Epithelial cell of esophagus (primary cell): ENCODE data around the gene HAL.
"Not testable (repeated sequence)": the region's sequence is repeated elsewhere in the genome, so short reads cannot be mapped to it uniquely, and the experiment has no call there.

ENCODE experiments used
- DNase-seq: peaks from one replicate; pipeline ENCODE4 v3.0.0; 2010; ENCODE audit warnings: low read depth
- H3K4me3 ChIP-seq: 2 replicates; pipeline ENCODE4 v1.5.1; 2011; ENCODE audit warnings: mild to moderate bottlenecking, low read length, control low read depth
- TF ChIP-seq, protein P1 (sequence below): IDR thresholded peaks from 2 replicates; pipeline ENCODE4 v1.5.1; 2011; ENCODE audit warnings: low read depth, mild to moderate bottlenecking, low read length, control low read depth, inconsistent platforms; ENCODE audit not compliant: insufficient read depth; ENCODE audit errors: missing control alignments

Gene HAL

GRCh38 chr12:95977764-95978305, 18.3 kb downstream of the HAL start:
- no peak for DNase-seq
- H3K4me3 ChIP-seq, result no peak overlapping the region
- TF ChIP-seq, protein P1, sequence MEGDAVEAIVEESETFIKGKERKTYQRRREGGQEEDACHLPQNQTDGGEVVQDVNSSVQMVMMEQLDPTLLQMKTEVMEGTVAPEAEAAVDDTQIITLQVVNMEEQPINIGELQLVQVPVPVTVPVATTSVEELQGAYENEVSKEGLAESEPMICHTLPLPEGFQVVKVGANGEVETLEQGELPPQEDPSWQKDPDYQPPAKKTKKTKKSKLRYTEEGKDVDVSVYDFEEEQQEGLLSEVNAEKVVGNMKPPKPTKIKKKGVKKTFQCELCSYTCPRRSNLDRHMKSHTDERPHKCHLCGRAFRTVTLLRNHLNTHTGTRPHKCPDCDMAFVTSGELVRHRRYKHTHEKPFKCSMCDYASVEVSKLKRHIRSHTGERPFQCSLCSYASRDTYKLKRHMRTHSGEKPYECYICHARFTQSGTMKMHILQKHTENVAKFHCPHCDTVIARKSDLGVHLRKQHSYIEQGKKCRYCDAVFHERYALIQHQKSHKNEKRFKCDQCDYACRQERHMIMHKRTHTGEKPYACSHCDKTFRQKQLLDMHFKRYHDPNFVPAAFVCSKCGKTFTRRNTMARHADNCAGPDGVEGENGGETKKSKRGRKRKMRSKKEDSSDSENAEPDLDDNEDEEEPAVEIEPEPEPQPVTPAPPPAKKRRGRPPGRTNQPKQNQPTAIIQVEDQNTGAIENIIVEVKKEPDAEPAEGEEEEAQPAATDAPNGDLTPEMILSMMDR, result no peak

DNA sequence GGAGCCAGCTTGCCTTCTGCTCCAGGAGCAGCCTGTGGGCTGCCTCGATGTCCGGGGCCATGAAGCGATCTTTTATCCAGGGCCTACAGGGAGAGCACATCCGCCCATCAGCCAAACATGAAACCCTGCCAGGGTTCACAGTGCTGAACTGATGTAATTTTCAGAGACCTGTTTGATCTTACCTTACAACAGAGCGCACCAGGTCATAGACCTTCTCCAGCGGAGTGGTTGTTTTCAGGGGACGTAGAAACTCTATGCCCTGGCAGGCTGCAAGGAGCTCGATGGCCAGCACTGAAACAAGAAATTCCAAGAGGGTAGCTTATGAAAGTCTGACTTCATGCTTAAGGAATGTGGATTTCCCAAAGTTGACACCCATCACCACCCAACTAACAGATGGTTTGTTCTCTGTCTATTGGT, 19.7 kb downstream of the HAL start:
- DNase-seq, result peak; percentile 43
- TF ChIP-seq, protein P1, result no peak
- no peak overlapping the region for H3K4me3 ChIP-seq

DNA sequence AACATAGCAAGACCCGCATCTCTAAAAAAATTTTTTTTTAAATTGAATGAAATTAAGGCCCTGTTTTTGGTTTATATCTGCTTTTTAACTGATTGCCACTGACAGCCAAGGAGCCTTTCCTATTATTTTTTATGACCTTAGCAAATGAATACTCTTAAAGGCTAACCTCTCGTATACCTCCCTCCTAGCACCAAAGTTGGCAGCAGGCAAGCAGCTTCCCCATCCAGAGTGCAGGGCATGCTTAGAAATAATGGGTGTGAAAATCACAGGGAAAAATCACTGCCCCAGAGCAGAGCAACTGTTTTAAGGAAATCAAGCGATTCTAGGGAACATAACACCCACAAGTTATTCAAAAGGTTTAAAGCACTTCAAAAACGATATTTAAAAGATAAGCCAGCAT, 20.7 kb downstream of the HAL start:
- TF ChIP-seq, protein P1, result no peak
- no peak for DNase-seq

GRCh38 chr12:95974358-95974757, 21.8 kb downstream of the HAL start:
- no peak for DNase-seq
- TF ChIP-seq, protein P1, result no peak
- H3K4me3 ChIP-seq, result no peak overlapping the region

More for the DNA sequence above, 20.7 kb downstream of the HAL start:
- no peak overlapping the region for H3K4me3 ChIP-seq

DNA sequence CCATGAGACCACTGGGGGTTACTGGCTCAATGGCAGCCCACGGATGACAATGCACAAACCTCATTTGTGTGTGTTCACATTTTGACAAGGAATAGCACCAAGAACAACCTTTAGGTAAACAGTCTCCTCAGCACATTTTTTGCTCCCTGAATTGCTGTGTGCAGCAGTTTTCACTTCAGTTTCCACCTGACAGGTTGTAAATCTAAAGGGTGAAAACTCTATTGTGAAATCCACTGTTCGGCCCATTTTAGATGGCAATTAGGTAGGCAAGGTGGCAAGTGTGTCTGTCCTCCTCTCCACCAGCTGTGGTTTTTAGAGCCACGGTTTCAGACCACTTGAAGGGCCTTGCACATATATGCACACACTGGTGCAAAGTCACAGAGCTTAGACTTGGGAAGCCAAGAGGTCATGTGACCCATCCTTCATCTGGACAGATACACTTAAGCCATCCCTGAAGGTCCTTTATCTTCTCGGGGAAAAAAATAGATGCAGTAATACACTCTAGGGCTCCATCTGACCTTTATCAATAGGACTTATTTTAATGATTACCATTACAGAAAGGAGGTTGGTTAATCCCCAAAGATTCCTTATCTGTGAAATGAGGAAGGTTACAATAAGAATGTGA, 23.2 kb downstream of the HAL start:
- TF ChIP-seq, protein P1, result no peak
- H3K4me3 ChIP-seq, result no peak overlapping the region
- no peak for DNase-seq

DNA sequence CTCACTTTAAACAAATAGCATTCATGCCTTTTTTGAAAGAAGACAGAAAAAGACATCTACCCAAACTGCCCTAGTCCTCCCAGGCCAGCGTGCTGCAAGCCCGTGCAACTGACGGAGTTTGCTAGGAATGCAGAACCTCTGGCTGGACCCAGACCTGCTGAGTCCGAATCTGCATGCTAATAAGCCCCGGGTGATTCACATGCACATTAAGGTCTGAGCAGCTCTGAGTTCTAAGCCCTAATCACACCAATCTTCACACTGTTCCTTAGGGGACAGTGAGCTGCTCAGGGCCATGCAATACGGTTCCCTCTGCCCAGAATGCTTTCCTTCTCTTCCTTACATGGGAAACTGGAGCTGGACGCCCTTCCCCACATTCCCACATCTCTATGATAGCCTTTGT, 25.2 kb downstream of the HAL start:
- DNase-seq, result peak; percentile 67
- TF ChIP-seq, protein P1, result no peak
- H3K4me3 ChIP-seq, result no peak overlapping the region

DNA sequence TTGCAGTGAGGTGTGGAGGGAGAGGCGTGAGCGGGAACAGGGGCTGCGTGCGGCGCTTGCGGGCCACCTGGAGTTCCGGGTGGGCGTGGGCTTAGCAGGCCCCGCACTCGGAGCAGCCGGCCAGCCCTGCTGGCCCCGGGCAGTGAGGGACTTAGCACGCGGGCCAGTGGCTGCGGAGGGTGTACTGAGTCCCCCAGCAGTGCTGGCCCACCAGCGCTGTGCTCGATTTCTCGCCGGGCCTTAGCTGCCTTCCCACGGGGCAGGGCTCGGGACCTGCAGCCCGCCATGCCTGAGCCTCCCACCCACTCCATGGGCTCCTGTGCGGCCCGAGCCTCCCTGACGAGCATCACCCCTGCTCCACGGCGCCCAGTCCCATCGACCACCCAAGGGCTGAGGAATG, 27.0 kb downstream of the HAL start:
- H3K4me3 ChIP-seq, DNase-seq: not testable (repeated sequence)

DNA sequence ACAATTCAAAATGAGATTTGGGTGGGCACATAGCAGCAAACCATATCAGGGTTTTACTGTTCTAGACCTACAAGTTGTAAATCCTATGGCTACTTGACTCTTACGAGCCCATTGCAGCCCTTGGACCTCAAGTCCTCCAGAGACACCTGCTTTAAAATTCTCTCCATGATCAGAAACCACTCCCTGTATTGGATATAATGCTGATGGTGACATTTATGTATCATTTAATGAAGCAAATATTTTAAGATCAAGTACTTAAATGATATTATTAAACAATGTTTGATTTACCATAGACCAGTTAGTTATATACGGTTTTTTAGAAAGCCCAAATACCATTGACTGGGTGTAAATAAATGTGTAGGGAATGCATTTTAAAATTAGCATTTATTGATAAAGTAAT, 28.8 kb downstream of the HAL start:
- DNase-seq, result no peak
- TF ChIP-seq, protein P1, result no peak
- no peak overlapping the region for H3K4me3 ChIP-seq
